Dendritic cell treated with granulocyte-macrophage colony-stimulating factor and Interleukin-4, amounts not matched to agents 40 ng/mL and 50 ng/mL, for 4 days (primary cell): ENCODE results near the gene SPAG5.

ENCODE experiments used
- H3K27ac Mint-ChIP-seq: one replicate; pipeline ENCODE4 v1.8.0; 2022; ENCODE audit warnings: mild to moderate bottlenecking, mixed read lengths
- H3K27me3 Mint-ChIP-seq: one replicate; pipeline ENCODE4 v1.8.0; 2022; ENCODE audit warnings: mild to moderate bottlenecking, mixed read lengths
- H3K36me3 Mint-ChIP-seq: one replicate; pipeline ENCODE4 v1.8.0; 2022; ENCODE audit warnings: low read depth, mixed read lengths
- H3K4me1 Mint-ChIP-seq: one replicate; pipeline ENCODE4 v1.8.0; 2022; ENCODE audit warnings: low read depth, mixed read lengths
- H3K4me3 Mint-ChIP-seq: one replicate; pipeline ENCODE4 v1.8.0; 2022; ENCODE audit warnings: mild to moderate bottlenecking, moderate library complexity, mixed read lengths
- H3K9me3 Mint-ChIP-seq: one replicate; pipeline ENCODE4 v1.8.0; 2022; ENCODE audit warnings: mixed read lengths
- intact Hi-C: fragments of 100-400 bp; cut with micrococcal nuclease; formaldehyde crosslinking; loops from one replicate; pipeline ENCODE4 v1.15.0; 2022

The SPAG5 gene

DNA sequence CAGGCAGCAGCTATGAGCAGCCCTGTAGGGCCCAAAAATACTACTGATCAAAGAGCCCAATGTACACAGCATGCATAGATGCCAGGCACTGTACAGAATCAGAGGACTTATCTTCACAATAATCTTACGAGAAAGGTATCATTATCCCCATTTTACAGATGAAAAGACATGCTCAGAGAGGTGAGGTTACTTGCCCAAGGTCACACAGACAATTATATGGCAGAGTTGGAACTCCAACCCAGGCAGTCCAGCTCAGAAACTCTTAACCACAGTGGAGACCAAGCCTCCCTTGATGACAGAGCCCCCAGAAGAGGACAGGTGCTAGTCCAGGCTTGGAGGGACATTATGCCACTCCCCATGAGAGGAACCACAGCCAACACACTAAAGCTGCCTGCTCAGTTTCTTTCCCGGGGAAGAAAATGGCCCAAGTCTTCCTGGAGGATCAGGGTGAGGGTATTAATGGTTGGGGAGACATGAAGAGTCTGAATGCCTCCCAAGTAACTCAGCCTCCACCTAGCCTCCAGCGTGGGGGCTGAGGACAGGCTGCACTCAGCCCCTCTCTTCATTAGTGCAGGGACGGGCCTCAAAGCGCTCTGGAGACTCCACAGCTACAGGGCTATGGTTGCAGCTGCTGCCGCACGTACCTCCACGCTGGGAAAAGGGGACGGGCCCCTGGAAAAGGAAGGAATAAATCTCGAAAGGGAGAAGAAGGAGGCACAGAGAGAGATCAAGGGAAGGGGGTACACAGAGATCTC lies 47.2 kb downstream of the SPAG5 start:
- Mint-ChIP-seq H3K4me3 (peak overlapping the region; percentile 90), H3K9me3 (no peaks in the 10 kb centered on the region), H3K27ac (peak overlapping the region; percentile 81), H3K27me3 (no peaks in the 10 kb centered on the region), H3K36me3 (peaks cover 69% of the 10 kb centered on the region), H3K4me1 (peaks cover 62% of the 10 kb centered on the region)
- intact Hi-C loops, result loop anchor here (5.0 kb wide), 1 partner anchor 61 kb away; the partner anchor contains the start of gene RSKR

DNA sequence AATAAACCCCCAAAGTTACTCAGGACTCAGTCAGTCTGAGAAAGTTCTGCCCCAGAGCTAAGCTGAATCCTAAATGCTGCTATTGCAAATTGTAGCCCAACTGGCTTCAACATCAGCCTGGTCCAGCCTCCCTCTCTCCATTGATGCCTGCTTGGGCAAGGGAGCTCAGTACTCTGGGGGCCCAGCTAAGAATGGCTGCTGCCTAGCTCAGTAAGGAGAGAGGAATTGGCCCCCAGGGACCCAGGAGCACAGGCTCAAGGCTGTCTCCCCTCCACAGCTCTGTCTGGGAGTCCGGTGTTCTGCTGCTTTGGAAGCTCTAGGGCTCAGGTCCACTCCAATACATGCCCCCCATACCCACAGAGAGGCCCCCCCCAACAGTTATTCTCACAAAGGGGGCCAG lies 48.0 kb downstream of the SPAG5 start:
- Mint-ChIP-seq H3K4me1 (peaks cover 69% of the 10 kb centered on the region), H3K27ac (peak overlapping the region; percentile 81), H3K4me3 (peak overlapping the region; percentile 90), H3K9me3 (no peaks in the 10 kb centered on the region), H3K36me3 (peaks cover 69% of the 10 kb centered on the region), H3K27me3 (no peaks in the 10 kb centered on the region)
- intact Hi-C loops, result loop anchor here (5.0 kb wide), 1 partner anchor 61 kb away; the partner anchor contains the start of gene RSKR

DNA sequence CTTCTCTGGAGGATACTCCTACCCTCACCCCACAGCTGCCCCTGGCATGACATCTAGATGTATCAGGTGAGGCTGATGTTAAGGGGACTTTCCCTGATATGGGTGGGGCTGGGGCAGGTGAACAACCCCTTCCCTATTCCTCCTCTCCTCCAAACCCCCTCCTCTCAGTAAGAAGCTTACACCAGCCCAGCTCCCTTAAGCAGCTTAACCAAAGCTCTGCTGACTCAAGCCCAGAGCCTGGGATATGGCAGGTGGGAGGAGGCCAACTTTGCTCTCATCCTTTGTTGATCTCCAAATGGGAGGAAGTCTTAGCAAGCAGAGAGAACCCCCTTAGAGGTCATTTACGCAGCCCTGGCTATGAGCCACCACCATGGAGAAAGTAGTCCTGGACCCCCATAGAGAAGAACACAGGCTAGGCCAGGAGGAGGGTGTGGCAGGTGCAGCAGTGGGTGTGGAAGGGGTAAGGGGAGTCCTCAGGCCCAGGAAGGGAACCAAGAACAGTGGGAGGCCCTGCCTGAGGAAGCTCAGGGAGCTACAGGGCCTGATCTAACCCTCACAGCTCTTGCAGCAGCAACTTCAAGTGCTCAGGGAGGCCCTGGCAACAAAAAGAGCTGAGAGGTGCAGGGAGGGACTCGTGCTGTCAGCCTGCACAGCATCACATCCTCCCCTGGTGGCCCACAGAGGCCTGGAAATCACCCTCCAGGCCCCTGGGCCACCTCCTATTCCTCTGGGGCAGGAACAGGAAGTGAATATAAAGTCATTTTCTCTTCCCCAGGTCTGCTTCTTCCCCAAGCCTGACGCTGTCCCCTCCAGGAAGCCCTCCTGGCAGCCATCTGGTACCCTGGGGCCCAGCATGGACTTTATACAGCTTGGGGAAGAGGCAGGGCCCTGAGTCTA lies 49.3 kb downstream of the SPAG5 start:
- H3K9me3 Mint-ChIP-seq, result no peaks in the 10 kb centered on the region
- H3K4me1 Mint-ChIP-seq, result peaks cover 74% of the 10 kb centered on the region
- H3K27ac Mint-ChIP-seq, result peak overlapping the region; percentile 81
- no peaks in the 10 kb centered on the region for H3K27me3 Mint-ChIP-seq
- intact Hi-C loops, result loop anchor here (5.0 to 10.0 kb wide), 2 partner anchors 63 to 165 kb away; partner anchors contain the start of gene RSKR
- peak overlapping the region; percentile 48 for H3K4me3 Mint-ChIP-seq
- peaks cover 61% of the 10 kb centered on the region for H3K36me3 Mint-ChIP-seq

DNA sequence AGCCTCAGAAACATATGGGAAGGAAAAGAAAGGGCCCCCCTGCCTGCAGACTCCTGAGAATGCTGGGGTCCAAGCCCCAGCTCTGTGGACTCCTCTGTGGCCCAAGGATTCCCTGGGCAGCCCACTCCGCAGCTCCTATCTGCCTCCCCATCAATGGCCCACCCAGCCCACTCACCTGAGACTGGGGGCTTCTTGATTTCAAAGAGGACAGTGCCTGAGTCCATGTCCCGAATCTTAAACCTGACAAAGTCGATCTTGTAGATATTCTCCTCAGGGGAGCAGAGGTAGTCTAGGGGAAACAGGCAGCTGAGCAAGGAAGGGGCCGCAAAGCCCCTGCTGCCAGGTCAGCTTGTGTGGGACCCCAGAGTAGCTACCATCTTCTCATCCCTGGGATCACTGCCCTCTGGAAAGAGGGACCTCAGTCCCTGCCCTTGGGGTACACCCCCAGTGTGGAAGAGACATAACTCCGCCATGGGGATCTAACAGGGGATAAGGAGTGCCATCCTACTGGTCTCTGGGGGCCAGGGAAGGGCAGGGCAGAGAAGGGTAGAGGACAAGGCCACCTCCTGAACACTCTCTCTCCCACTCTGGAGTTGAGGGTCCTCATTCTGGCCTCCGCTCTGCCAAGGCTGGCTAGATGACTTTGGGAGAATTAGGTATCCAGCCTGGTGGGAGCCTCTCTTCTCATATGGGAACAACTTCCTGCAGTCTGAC lies 50.3 kb downstream of the SPAG5 start:
- H3K9me3 Mint-ChIP-seq, result no peaks in the 10 kb centered on the region
- H3K4me1 Mint-ChIP-seq, result peaks cover 74% of the 10 kb centered on the region
- H3K36me3 Mint-ChIP-seq, result peaks cover 52% of the 10 kb centered on the region
- no peaks in the 10 kb centered on the region for H3K27me3 Mint-ChIP-seq
- peak overlapping the region; percentile 61 for H3K4me3 Mint-ChIP-seq
- peak overlapping the region; percentile 81 for H3K27ac Mint-ChIP-seq
- intact Hi-C loops, result loop anchor here (10.0 kb wide), 1 partner anchor 164 kb away; no protein-coding TSS in a partner anchor

DNA sequence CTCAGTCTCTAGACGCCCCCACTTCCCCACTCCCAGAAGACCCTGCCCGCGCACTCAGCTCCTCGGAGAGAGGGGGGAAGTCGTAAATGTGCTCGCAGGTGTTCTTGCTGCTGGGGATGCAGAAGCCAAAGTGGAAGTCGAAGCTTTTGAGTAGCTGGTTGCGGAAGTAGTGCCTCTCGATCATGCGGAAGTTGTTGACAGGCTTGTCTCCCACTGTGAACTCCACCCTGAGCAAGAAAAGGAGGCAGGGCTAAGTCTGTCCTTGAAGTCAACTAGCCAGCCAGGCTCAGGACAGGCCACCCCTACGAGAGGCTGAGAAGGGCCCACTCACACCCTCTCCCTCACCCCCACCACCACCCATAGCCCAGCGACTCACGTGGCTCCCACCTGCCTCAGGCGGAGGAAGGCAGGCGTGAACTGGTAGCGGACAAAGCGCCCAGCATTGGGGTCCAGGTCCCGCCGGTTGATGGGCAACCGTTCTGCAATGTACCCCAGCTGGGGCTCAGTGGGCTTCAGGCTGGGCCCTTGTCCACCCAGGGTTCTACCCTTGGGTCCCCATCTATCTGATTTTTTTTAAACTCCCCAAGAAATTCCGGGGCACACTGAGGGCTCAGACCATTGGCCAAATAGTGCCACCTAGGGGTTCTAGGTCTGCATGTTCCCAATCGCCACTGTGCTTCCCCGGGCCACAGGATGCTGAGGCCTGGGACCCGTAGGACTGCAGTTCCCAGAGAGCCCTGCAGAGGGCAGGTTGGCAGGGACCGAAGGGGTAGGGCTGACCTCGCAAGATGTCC lies 51.0 kb downstream of the SPAG5 start:
- Mint-ChIP-seq H3K4me1 (peaks cover 71% of the 10 kb centered on the region), H3K9me3 (no peaks in the 10 kb centered on the region), H3K27me3 (no peaks in the 10 kb centered on the region), H3K36me3 (peaks cover 44% of the 10 kb centered on the region), H3K4me3 (peak overlapping the region; percentile 61), H3K27ac (peak overlapping the region; percentile 81)
- intact Hi-C loops, result loop anchor here (10.0 kb wide), 1 partner anchor 163 kb away; no protein-coding TSS in a partner anchor

DNA sequence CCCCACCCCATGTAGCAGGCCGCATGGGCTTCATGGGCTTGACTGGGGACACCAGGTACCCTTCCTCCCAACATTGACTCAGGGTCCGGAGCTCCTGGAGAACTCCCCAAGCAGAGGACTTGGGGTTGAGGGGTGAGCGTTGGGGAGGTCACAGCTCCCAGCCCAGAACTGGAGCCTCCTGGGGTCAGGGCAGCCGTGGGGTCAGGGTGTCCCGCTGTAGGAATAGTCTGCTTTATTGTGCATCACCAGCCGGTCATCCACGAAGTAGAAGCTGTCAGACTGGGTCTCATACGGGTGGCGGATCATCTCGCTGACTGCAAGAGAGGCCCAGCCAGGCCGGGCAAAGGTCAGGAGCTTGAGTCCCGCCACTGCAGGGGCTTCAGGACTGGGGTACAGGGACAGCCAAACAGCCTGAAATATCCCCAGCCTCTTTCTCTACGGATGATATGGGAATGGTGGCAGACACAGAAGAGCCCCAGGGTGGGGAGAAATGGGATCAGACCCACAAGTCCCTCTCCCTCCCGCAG lies 51.7 kb downstream of the SPAG5 start:
- Mint-ChIP-seq H3K27me3 (no peaks in the 10 kb centered on the region), H3K9me3 (no peaks in the 10 kb centered on the region), H3K4me3 (peak overlapping the region; percentile 61), H3K27ac (peak overlapping the region; percentile 81), H3K36me3 (peaks cover 39% of the 10 kb centered on the region), H3K4me1 (peaks cover 67% of the 10 kb centered on the region)
- intact Hi-C loops, result loop anchor here (10.0 kb wide), 1 partner anchor 162 kb away; no protein-coding TSS in a partner anchor

DNA sequence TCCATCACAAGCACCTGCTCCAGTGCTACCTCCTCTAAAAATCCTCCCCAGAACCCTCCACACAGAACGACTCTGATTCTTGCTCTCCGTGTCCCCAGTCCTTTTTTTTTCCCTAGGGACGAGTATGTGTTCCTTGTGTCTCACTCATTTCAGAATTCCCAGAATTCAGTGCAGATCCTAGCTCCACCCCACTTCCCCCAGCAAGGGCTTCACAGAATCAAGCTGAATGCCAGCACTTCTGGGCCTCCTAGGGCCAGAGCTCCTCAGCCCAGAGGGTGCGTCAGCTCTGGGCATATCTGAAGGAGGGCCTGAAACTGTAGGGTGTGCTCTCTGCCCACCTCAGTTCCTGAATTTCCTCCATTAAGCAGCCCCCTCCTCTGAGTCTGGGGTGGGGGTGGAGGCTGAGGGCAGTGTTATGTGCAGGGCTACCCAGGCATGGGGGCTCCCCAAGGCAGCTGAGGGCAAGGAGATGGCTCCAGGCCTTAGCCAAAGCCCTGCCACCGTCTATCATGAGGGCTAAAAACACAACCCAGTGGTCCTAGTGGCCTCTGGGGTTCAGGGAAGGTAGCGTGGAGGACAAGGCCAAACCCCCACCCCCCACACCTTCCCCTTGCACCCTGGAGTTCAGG lies 52.9 kb downstream of the SPAG5 start:
- intact Hi-C loops, result loop anchor here (10.0 kb wide), 1 partner anchor 161 kb away; no protein-coding TSS in a partner anchor
- H3K4me3 Mint-ChIP-seq, result no peak overlapping the region
- H3K27ac Mint-ChIP-seq, result peak overlapping the region; percentile 81
- H3K27me3 Mint-ChIP-seq, result no peaks in the 10 kb centered on the region
- peaks cover 55% of the 10 kb centered on the region for H3K4me1 Mint-ChIP-seq
- no peaks in the 10 kb centered on the region for H3K9me3 Mint-ChIP-seq
- H3K36me3 Mint-ChIP-seq, result peaks cover 33% of the 10 kb centered on the region

DNA sequence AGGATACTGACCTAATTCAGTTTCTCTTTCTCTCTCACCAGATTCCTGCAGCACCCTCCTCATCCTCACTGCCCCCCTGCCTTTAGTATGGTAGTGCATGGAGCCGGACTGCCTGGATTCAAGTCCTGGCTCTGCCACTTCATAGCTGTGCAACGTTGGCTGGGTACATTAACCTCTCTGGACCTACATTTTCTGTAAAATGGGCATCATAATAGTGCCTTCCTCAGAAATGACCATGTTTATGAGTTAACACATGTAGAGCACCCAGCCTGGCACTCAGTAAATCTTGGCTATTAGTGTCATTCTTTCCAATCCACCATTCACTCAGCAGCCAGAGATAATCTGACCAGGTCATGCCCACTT lies 53.7 kb downstream of the SPAG5 start:
- Mint-ChIP-seq H3K27me3 (no peaks in the 10 kb centered on the region), H3K4me1 (peaks cover 48% of the 10 kb centered on the region), H3K27ac (no peak overlapping the region), H3K9me3 (no peaks in the 10 kb centered on the region), H3K4me3 (no peak overlapping the region), H3K36me3 (peaks cover 33% of the 10 kb centered on the region)
- intact Hi-C loops, result loop anchor here (10.0 kb wide), 1 partner anchor 160 kb away; no protein-coding TSS in a partner anchor

DNA sequence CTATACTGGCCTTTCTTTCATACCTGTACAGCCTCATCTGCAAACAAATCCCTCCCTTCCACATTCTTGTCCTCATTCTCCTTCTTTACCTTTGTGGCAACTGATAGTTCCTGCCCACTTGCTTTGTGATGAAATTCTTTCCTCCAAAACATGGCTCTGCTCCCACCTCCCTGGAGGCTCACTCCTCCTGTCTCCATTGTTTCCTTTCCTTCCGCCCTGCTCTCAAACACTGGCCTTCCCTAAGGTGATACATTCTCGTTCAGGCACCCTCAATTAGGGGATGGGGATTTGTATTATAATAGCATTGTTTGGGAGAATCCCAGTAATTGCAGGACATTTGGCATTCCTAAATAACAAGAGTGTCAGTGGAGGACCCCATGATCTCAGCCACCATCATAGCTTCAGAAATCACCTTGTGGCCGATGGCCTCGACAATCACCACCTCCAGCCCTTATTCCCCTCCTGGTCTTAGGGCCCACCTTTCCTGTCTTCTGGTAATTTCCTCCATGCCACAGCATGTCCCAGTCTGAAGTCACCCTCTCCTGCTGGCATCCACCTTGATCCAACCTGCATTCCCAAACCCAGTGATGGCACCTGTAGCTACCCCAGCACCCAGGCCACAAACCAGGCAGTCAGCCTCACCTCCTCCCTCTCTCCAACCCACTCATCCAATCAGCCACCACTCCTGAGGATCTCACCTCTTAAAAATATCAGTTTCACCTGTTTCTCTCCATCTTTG lies 54.3 kb downstream of the SPAG5 start:
- H3K27ac Mint-ChIP-seq, result no peak overlapping the region
- no peaks in the 10 kb centered on the region for H3K27me3 Mint-ChIP-seq
- H3K4me1 Mint-ChIP-seq, result peaks cover 42% of the 10 kb centered on the region
- intact Hi-C loops, result loop anchor here (10.0 kb wide), 1 partner anchor 160 kb away; no protein-coding TSS in a partner anchor
- H3K9me3 Mint-ChIP-seq, result no peaks in the 10 kb centered on the region
- peaks cover 33% of the 10 kb centered on the region for H3K36me3 Mint-ChIP-seq
- no peak overlapping the region for H3K4me3 Mint-ChIP-seq

DNA sequence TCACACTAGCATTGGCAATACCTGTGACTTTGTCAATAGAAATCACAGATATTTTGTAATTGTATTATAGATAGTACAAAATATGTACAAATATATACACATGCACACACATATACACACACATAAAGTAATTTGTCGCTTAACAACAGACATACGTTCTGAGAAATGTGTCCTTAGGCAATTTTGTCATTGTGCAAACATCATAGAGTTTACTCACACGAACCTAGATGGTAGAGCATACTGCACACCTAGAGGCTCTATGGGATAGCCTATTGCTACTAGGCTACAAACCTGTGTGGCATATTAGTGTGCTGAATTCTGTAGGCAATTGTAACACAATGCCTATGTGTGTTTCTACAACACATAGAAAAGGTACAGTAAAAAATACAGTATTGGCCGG lies 57.4 kb downstream of the SPAG5 start:
- Mint-ChIP-seq H3K27ac (no peak overlapping the region), H3K9me3 (no peaks in the 10 kb centered on the region), H3K4me1 (peaks cover 11% of the 10 kb centered on the region), H3K36me3 (peaks cover 12% of the 10 kb centered on the region), H3K4me3 (no peak overlapping the region), H3K27me3 (peaks cover 7% of the 10 kb centered on the region)
- intact Hi-C loops, result loop anchor here (10.0 kb wide), 1 partner anchor 157 kb away; no protein-coding TSS in a partner anchor

DNA sequence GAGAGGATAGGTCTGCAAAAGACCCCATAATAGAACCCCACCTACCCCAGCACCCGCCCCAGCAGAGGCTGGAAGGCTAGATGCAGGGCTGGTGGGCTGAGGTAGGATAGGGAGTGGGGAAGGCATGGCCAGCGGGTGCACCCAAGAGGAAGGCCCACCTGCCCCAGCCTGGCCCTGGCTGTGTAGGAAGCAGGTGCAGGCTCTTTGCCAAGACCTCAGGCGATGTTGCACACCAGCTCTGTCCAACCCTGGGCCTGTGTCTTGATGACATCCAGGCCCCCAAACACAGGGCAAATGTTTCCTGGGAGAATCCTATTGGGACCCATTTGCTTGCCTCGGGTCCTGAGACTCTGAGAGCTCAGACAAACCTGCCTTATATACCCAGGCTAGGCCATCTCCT lies 58.6 kb downstream of the SPAG5 start:
- H3K36me3 Mint-ChIP-seq, result no peaks in the 10 kb centered on the region

More for the DNA sequence above, 58.6 kb downstream of the SPAG5 start:
- H3K27me3 Mint-ChIP-seq, result peaks cover 7% of the 10 kb centered on the region
- intact Hi-C loops, result loop anchor here (1.0 to 10.0 kb wide), 2 partner anchors 46 to 155 kb away; no protein-coding TSS in a partner anchor
- H3K27ac Mint-ChIP-seq, result no peak overlapping the region
- no peaks in the 10 kb centered on the region for H3K4me1 Mint-ChIP-seq
- H3K4me3 Mint-ChIP-seq, result no peak overlapping the region
- no peaks in the 10 kb centered on the region for H3K9me3 Mint-ChIP-seq
